ENCODE results near the gene NR4A3. TPM values are rescaled to one million over a fixed set of nuclear protein-coding genes. Genes with fewer than 3 reads are reported as not detected.
A peak's percentile ranks its signal among the peaks of the same experiment; 100 is the strongest.

The NR4A3 gene
- total RNA-seq, 1 experiment from 2014 or later, result 0.24 TPM

- peak overlapping the region in 1 of 3 experiments; percentile 8; a peak in 1 of 7 replicates for H3K27ac Mint-ChIP-seq
- WGBS (ENCODE audit: extremely low coverage, insufficient read length, low lambda C conversion rate), result no CpG with 5 or more reads among the region's 1 CpG
- Histone ChIP-seq H3K18ac (ENCODE audit: insufficient read length, low read depth, low read length) (no peak overlapping the region), H3K79me1 (ENCODE audit: insufficient read depth, low read depth, low read length, poor library complexity, severe bottlenecking) (no peaks in the 10 kb centered on the region), H2BK5ac (ENCODE audit: insufficient read length, low read length) (no peak overlapping the region), H3K4ac (ENCODE audit: low read depth, low read length) (no peak overlapping the region), H4K91ac (ENCODE audit: insufficient read length, low read depth, low read length) (no peak overlapping the region), H2BK20ac (ENCODE audit: low read depth, low read length, poor library complexity, severe bottlenecking) (no peak overlapping the region), H3K56ac (ENCODE audit: insufficient read length, low read depth, low read length) (no peak overlapping the region), H2BK15ac (ENCODE audit: low read depth, low read length) (no peak overlapping the region), H3K27me3 (ENCODE audit: insufficient read depth, low read length) (no peaks in the 10 kb centered on the region), H3K9me3 (ENCODE audit: control insufficient read depth, low read depth, low read length) (no peaks in the 10 kb centered on the region), H3K4me1 (ENCODE audit: insufficient read depth, low read length) (peaks cover 11% of the 10 kb centered on the region; the same call in 1 of the 2 replicates), H3K4me2 (ENCODE audit: insufficient read depth, insufficient read length, low read length) (no peak overlapping the region), H2BK12ac (ENCODE audit: insufficient read length, low read depth, low read length) (no peak overlapping the region), H4K8ac (replicated peaks; ENCODE audit: insufficient read length, low read depth, low read length) (no peak overlapping the region), H3K23ac (ENCODE audit: insufficient read length, low read depth, low read length) (no peak overlapping the region), H3K23me2 (ENCODE audit: insufficient read length, low read depth, low read length, poor library complexity, severe bottlenecking) (no peaks in the 10 kb centered on the region), H3K14ac (ENCODE audit: insufficient read depth, low read length) (no peak overlapping the region), H2AFZ (ENCODE audit: low read length) (no peak overlapping the region), H3K79me2 (ENCODE audit: insufficient read depth, low read length) (no peaks in the 10 kb centered on the region), H4K5ac (ENCODE audit: insufficient read length, low read depth, low read length) (no peak overlapping the region), H3K9ac (ENCODE audit: extremely low read depth, insufficient read length, low read length) (no peak overlapping the region), H3T11ph (ENCODE audit: low read length) (no peak overlapping the region), H3K27ac (ENCODE audit: insufficient read length, low read depth, low read length) (no peak overlapping the region), H4K20me1 (ENCODE audit: control insufficient read depth, insufficient read depth, insufficient read length) (no peaks in the 10 kb centered on the region), H2BK120ac (ENCODE audit: low read depth, low read length, poor library complexity, severe bottlenecking) (no peak overlapping the region), H2AK5ac (ENCODE audit: insufficient read length, low read length) (no peak overlapping the region)
- H3K27me3 Mint-ChIP-seq (ENCODE audit: low read depth), result no peaks in the 10 kb centered on the region
- peaks cover 12 to 33% of the 10 kb centered on the region in 2 experiments for H3K4me1 Mint-ChIP-seq
- no peak overlapping the region for H3K4me3 Mint-ChIP-seq
- TF ChIP-seq, protein P1, sequence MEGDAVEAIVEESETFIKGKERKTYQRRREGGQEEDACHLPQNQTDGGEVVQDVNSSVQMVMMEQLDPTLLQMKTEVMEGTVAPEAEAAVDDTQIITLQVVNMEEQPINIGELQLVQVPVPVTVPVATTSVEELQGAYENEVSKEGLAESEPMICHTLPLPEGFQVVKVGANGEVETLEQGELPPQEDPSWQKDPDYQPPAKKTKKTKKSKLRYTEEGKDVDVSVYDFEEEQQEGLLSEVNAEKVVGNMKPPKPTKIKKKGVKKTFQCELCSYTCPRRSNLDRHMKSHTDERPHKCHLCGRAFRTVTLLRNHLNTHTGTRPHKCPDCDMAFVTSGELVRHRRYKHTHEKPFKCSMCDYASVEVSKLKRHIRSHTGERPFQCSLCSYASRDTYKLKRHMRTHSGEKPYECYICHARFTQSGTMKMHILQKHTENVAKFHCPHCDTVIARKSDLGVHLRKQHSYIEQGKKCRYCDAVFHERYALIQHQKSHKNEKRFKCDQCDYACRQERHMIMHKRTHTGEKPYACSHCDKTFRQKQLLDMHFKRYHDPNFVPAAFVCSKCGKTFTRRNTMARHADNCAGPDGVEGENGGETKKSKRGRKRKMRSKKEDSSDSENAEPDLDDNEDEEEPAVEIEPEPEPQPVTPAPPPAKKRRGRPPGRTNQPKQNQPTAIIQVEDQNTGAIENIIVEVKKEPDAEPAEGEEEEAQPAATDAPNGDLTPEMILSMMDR (conservative IDR thresholded peaks at IDR 0.05), result no peak
- no peaks in the 10 kb centered on the region; a peak in 1 of 7 replicates for H3K36me3 Mint-ChIP-seq (ENCODE audit: insufficient read depth in 1 of 3, low read depth in 3 of 3)
- no peaks in the 10 kb centered on the region for H3K9me3 Mint-ChIP-seq
- no peak for DNase-seq
These were observed 38.6 kb downstream of the NR4A3 start for GRCh38 chr9:99860266-99860665.

Measured in H9 (cell line).